PC-3 (cell line): ENCODE results near the gene GABBR1. TPM values are rescaled to one million over a fixed set of nuclear protein-coding genes. Genes with fewer than 3 reads are reported as not detected.
A peak's percentile ranks its signal among the peaks of the same experiment; 100 is the strongest.

Experiments used
- ATAC-seq: fragments of 200-7000 bp; cut with Tn5 transposase; 2 replicates; pipeline ENCODE4 v1.9.1; 2020; ENCODE audit warnings: mild to moderate bottlenecking, moderate library complexity
- Bru-seq: library from RNA; stranded (reverse); fragments of 400-500 nt; gene quantifications from one replicate; lab custom pipeline; 2021; lab: Mats Ljungman, UMichigan
- BruChase-seq, 2 experiments: library from RNA; stranded (reverse); fragments of 400-500 nt; gene quantifications; one replicate each; lab custom pipeline; 2021; lab: Mats Ljungman, UMichigan
- BruUV-seq: library from RNA; stranded (reverse); fragments of 400-500 nt; replicated peaks from 2 replicates; lab custom pipeline; 2021; lab: Mats Ljungman, UMichigan
- CTCF ChIA-PET: fragments of 300-600 bp; sonication (Branson Sonifier 250); formaldehyde crosslinking; loops from one replicate; lab custom pipeline; 2022; ENCODE audit warnings: antibody characterized with exemption; lab: Charles Lee
- POLR2A ChIA-PET: fragments of 300-600 bp; sonication (Branson Sonifier 250); formaldehyde crosslinking; loops from one replicate; lab custom pipeline; 2022; ENCODE audit warnings: antibody characterized with exemption; ENCODE audit not compliant: unreplicated experiment; lab: Charles Lee
- DNase-seq: peaks from one replicate; pipeline ENCODE4 v3.0.0-alpha.2; 2015
- H2AFZ ChIP-seq: fragments of 300-600 bp; sonication (generic); 2 replicates; pipeline ENCODE4 v1.6.0; 2016; ENCODE audit warnings: antibody characterized with exemption, low read length
- H3F3A ChIP-seq: fragments of 300-600 bp; sonication (generic); one replicate; pipeline ENCODE4 v1.6.0; 2017; ENCODE audit warnings: antibody characterized with exemption, low read length, control low read depth, mild to moderate bottlenecking; ENCODE audit not compliant: unreplicated experiment
- H3K27ac ChIP-seq: fragments of 300-600 bp; sonication (generic); 2 replicates; pipeline ENCODE4 v1.5.1; 2016; ENCODE audit warnings: mild to moderate bottlenecking, low read length
- H3K27me3 ChIP-seq: fragments of 300-600 bp; sonication (generic); 2 replicates; pipeline ENCODE4 v1.6.1; 2016; ENCODE audit warnings: low read length, mixed read lengths
- H3K36me3 ChIP-seq: fragments of 300-600 bp; sonication (generic); 2 replicates; pipeline ENCODE4 v1.6.1; 2016; ENCODE audit warnings: low read depth, mixed run types, low read length, mixed read lengths
- H3K4me1 ChIP-seq: fragments of 300-600 bp; sonication (generic); 2 replicates; pipeline ENCODE4 v1.5.1; 2016; ENCODE audit warnings: low read length; ENCODE audit not compliant: insufficient read depth
- H3K4me2 ChIP-seq: fragments of 300-600 bp; sonication (generic); 2 replicates; pipeline ENCODE4 v1.6.0; 2016; ENCODE audit warnings: low read length
- H3K4me3 ChIP-seq: fragments of 300-600 bp; sonication (generic); 2 replicates; pipeline ENCODE4 v1.5.1; 2016; ENCODE audit warnings: mild to moderate bottlenecking, low read length, mixed read lengths
- H3K79me2 ChIP-seq: fragments of 300-600 bp; sonication (generic); 2 replicates; pipeline ENCODE4 v1.6.1; 2017; ENCODE audit warnings: low read length, mixed read lengths
- H3K9ac ChIP-seq: fragments of 300-600 bp; sonication (generic); 2 replicates; pipeline ENCODE4 v1.6.0; 2016; ENCODE audit warnings: mild to moderate bottlenecking, low read length
- H3K9me2 ChIP-seq: fragments of 300-600 bp; sonication (generic); replicated peaks from 2 replicates; pipeline ENCODE4 v1.6.1; 2016; ENCODE audit warnings: mixed run types, low read length, mixed read lengths
- H3K9me3 ChIP-seq: fragments of 300-600 bp; sonication (generic); 2 replicates; pipeline ENCODE4 v1.6.1; 2016; ENCODE audit warnings: low read length, mixed read lengths
- H4K20me1 ChIP-seq: fragments of 300-600 bp; sonication (generic); 2 replicates; pipeline ENCODE4 v1.6.1; 2016; ENCODE audit warnings: low read length, mixed read lengths
- CTCF ChIP-seq: fragments of 300-600 bp; sonication (generic); conservative IDR thresholded peaks from 2 replicates; pipeline ENCODE4 v1.5.1; 2017; ENCODE audit warnings: antibody characterized with exemption, low read depth, mild to moderate bottlenecking, low read length
- EZH2 ChIP-seq: fragments of 300-600 bp; sonication (generic); IDR thresholded peaks from one replicate; pipeline ENCODE4 v1.6.1; 2017; ENCODE audit warnings: antibody characterized with exemption, mild to moderate bottlenecking, low read length; ENCODE audit not compliant: unreplicated experiment
- EZH2phosphoT487 ChIP-seq: fragments of 300-600 bp; sonication (generic); IDR thresholded peaks from 2 replicates; pipeline ENCODE4 v1.6.1; 2018; ENCODE audit warnings: mild to moderate bottlenecking, antibody characterized with exemption, low read length, borderline replicate concordance
- intact Hi-C: fragments of 100-400 bp; cut with micrococcal nuclease; formaldehyde crosslinking; loops from 2 replicates; pipeline ENCODE4 v1.9.0; 2023
- long read RNA-seq: library from polyadenylated mRNA; unstranded; transcript quantifications from one replicate; pipeline ENCODE4 v2.0.0, GENCODE V29; 2021; ENCODE audit not compliant: unreplicated experiment
- total RNA-seq: library from RNA; depleted of rRNA; stranded (reverse); fragments of >200 nt; gene quantifications from 2 replicates; pipeline ENCODE4 v1.2.3, GENCODE V29; 2014; rRNA removed

GABBR1 gene
- total RNA-seq (5.5 and 7.0 TPM in 2 replicates), Bru-seq, nascent RNA (percentile 49 among the genes with signal in this experiment), BruChase-seq, experiment 1, labeled RNA remaining after a 6-hour chase (percentile 56 among the genes with signal in this experiment), BruChase-seq, experiment 2, labeled RNA remaining after a 2-hour chase (percentile 62 among the genes with signal in this experiment)
- long read RNA-seq, partial matches to known transcripts = 7 of 21 reads
- long read RNA-seq, other reads (novel, unspliced or antisense) = 11 of 21 reads

DNA sequence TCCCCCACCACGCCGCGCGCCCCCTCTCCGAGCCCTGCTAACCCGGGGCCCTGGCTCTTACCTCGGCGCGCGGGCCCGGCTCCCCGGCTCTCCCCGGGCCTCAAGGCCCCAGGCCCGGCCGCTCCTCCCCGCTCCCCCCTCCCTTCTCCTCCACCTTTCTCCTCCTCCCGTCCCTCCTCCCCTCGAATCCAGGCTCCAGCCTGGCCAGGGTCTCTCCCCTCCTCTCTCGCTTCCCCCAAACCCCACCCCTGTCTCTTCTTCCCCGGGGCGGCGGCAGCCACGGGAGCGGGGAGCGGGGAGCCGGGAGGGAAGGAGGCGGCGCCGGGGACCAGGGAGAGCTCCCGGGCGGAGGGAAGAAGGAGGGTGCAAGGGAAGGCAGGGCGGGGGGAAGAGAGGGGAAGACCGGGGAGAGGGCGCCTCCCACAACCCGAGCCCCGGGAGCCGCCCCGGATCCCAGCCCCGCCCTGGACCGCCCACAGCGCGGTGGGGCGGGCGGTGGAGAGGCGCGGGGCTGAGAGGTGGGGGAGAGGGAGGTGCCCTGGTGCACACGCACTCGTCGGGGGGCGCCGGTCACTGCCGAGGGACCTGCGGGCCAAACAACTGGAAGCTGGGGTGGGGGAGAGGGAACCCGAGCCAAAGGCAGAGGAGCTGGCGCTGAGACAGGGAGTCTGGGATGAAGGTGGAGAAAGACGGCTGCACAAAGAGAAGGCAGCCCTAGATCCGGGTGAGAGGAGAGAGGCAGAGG, at the start of gene GABBR1:
GABBR1 (minus strand) TSS at position 395 of the 745 bp plus-strand sequence. CDS start 798 bp downstream, outside the sequence.
- ChIA-PET CTCF (interaction anchor here (0.5 to 2.0 kb wide), 4 partner anchors 15 to 471 kb away, joined by 3 to 16 read pairs (median 7); no protein-coding TSS in a partner anchor), POLR2A (interaction anchor here (0.6 kb wide), 1 partner anchor 15 kb away, joined by 14 read pairs; no protein-coding TSS in a partner anchor)
- Histone ChIP-seq H3K4me3 (peak within 1 kb of the TSS; percentile 95), H3K27me3 (no peaks in the 10 kb centered on the region), H3K36me3 (no peaks in the 10 kb centered on the region), H3K9me2 (no peaks in the 10 kb centered on the region), H3K4me2 (peak within 1 kb of the TSS; percentile 90), H3K9ac (peak within 1 kb of the TSS; percentile 48), H4K20me1 (no peaks in the 10 kb centered on the region), H3F3A (no peaks in the 10 kb centered on the region), H3K9me3 (no peaks in the 10 kb centered on the region), H2AFZ (peak within 1 kb of the TSS; percentile 94), H3K27ac (no peak within 1 kb of the TSS), H3K4me1 (peaks cover 20% of the 10 kb centered on the region), H3K79me2 (no peaks in the 10 kb centered on the region)
- intact Hi-C loops = loop anchor here (2.0 kb wide), 1 partner anchor 18 kb away; no protein-coding TSS in a partner anchor
- no TSS peak for BruUV-seq
- TF ChIP-seq EZH2 (no peak), CTCF (no peak)
- ATAC-seq (peak; percentile 79), DNase-seq (peak; percentile 77)

DNA sequence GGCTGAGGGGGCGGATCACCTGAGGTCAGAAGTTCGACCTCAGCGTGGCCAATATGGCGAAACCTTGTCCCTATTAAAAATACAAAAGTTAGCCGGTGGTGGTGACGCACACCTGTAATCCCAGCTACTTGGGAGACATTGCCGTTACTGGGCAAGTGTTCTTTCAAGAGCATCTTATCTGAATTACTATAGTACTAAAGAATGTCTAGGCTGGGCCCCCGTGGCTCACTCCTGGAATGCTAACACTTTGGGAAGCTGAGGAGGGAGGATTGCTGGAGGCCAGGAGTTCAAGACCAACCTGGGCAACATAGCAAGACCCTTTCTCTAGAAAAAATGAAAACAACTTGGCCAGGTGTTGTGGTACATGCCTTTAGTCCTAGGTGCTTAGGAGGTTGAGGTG, 48.8 kb upstream of the GABBR1 start:
- no peaks in the 10 kb centered on the region for H3K9me3 ChIP-seq
- H3K9ac ChIP-seq = no peak overlapping the region
- POLR2A ChIA-PET = interaction anchor here (0.5 kb wide), 1 partner anchor 267 kb away, joined by 5 read pairs; no protein-coding TSS in a partner anchor
- no peaks in the 10 kb centered on the region for H3F3A ChIP-seq
- no peaks in the 10 kb centered on the region for H3K36me3 ChIP-seq
- ATAC-seq = no peak
- no peak overlapping the region for H2AFZ ChIP-seq
- H3K27ac ChIP-seq = no peak overlapping the region
- intact Hi-C loops = no loop called here
- peaks cover 16% of the 10 kb centered on the region for H3K4me1 ChIP-seq
- H3K79me2 ChIP-seq = no peaks in the 10 kb centered on the region
- H3K4me2 ChIP-seq = no peak overlapping the region
- BruUV-seq = no TSS peak
- no peak overlapping the region for H3K4me3 ChIP-seq
- no peak for TF ChIP-seq EZH2
- no peak for TF ChIP-seq EZH2phosphoT487
- TF ChIP-seq CTCF = no peak
- H3K27me3 ChIP-seq = no peaks in the 10 kb centered on the region
- DNase-seq = no peak
- CTCF ChIA-PET = no interaction called here
- no peaks in the 10 kb centered on the region for H4K20me1 ChIP-seq
- no peaks in the 10 kb centered on the region for H3K9me2 ChIP-seq
